ENCODE data around the gene MYO1D.

MYO1D gene

DNA sequence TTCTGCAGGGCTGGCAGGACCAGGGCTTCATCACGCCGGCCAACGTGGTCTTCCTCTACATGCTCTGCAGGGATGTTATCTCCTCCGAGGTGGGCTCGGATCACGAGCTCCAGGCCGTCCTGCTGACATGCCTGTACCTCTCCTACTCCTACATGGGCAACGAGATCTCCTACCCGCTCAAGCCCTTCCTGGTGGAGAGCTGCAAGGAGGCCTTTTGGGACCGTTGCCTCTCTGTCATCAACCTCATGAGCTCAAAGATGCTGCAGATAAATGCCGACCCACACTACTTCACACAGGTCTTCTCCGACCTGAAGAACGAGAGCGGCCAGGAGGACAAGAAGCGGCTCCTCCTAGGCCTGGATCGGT, 388.8 kb downstream of the MYO1D start:
- DNase-seq (ENCODE audit: low read depth) = no peak

DNA sequence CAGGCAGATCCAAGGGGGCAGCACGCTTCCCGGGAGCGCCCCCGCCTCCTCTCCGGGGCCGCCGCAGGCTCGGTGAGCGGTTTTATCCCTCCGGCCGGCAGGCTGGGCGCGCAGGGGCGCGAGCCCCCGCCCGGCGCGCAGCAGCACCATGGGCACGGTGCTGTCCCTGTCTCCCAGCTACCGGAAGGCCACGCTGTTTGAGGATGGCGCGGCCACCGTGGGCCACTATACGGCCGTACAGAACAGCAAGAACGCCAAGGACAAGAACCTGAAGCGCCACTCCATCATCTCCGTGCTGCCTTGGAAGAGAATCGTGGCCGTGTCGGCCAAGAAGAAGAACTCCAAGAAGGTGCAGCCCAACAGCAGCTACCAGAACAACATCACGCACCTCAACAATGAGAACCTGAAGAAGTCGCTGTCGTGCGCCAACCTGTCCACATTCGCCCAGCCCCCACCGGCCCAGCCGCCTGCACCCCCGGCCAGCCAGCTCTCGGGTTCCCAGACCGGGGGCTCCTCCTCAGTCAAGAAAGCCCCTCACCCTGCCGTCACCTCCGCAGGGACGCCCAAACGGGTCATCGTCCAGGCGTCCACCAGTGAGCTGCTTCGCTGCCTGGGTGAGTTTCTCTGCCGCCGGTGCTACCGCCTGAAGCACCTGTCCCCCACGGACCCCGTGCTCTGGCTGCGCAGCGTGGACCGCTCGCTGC, 389.3 kb downstream of the MYO1D start:
- no peak for DNase-seq (ENCODE audit: low read depth)

DNA sequence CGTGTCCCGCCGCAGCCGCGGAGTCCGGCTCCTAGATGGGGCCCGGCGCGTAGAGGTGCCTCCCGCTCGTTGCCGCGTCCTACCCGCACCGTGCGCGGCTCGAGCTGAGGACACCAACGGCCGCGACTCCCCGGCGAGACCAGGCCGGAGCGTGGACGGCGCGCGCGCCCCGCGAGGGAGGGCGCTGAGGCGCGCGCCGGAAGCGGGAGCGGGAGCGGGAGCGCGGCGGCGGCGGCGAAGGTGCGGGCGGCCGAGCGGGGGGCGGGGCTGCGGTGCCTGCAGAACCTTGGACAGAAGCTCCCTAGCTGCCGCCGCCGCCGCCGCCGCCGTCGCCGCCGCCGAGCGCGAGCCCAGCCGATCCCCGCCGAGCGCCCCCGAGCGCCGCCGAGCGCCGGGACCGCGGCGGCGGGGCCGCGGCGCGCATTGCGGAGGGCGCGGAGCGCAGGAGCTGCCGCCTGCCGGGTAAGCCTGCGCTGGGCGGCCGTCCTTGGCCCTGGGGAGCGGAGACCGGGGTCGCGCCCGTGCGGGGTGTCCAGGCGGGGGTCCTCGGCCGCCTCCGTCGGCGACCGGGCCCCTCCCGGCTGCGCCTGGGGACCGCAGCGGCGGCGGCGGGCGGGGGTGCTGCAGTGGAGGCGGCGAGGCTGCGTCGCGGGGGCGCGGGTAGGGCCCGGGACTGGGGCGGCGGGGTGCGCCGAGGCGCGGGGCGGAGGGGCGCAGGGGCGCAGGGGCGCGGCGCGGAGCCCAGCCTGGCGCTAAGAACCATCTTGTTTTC, 390.0 kb downstream of the MYO1D start, which contains the start of gene CDK5R1:
TSS of gene CDK5R1 (plus strand) at position 293 of the 772 bp plus-strand sequence. CDS start 628 bp downstream, outside the sequence.
- DNase-seq (ENCODE audit: low read depth) = no peak

DNA sequence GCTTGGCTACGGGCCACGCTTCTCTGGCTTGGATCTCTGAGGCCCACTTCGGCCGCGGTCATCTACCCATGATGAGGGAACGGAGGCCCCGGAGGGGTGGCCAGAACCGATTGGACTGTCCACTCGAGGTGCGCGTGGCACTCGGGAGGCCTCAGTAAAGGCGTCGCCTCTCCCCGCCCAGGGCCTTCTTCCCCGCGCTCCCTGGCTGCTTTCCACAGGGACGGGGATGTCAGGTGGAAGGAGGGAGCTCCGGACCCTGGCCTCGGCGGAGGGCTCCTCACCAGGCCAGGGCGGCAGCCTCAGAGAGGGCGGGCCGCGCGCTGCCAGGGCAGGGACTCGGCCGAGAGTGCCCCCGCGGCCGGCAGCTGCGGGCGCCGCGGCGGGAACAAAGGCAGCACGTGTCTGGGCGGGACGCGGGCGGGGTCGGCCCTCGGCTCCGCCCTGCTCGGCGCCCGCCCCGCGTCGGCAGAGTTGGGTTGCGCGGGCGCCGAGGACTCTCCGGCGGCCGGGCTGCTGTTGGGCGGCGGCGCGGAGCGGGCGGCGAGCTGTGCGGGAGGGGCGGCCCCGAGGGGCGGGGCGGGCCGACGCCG, 390.7 kb downstream of the MYO1D start:
- no peak for DNase-seq (ENCODE audit: low read depth)

DNA sequence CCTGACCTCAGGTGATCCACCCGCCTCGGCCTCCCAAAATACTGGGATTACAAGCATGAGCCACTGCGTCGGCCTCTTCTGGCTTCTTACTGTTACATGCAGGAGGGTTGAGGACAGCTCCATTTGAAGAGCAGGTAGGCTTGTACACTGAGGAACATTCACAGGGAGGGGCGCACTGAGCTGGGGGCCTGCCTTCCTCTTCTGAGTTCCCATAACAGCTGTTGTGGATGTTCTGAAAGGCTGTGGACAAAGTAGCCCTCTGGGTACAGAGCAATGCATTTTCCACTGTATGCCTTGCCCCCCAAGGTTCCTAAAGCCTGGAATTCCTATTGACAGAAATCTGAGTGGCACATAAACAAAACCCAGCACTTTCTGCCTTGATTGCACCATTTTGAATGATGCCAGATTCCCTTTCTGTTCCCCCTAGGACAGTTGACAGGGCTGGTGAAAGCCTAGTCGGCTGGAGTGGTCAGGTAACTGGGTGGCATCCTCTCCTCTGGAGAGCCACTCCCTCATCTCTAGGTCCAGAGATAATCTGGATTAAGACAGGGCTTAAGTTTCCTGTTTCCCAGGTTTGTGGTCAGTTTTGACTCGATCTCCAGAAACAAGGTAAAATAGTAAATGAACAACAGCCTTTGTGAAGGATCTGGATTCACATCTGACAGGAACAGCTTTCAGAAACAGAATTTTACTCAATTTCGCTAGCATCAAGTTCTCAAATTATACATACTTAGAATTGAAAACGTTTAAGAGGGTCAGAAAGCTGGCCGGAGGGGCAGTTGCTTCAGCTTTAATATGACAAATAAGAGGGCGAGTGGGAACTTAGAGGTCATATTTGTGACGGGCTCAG, 391.4 kb downstream of the MYO1D start:
- no peak for DNase-seq (ENCODE audit: low read depth)

DNA sequence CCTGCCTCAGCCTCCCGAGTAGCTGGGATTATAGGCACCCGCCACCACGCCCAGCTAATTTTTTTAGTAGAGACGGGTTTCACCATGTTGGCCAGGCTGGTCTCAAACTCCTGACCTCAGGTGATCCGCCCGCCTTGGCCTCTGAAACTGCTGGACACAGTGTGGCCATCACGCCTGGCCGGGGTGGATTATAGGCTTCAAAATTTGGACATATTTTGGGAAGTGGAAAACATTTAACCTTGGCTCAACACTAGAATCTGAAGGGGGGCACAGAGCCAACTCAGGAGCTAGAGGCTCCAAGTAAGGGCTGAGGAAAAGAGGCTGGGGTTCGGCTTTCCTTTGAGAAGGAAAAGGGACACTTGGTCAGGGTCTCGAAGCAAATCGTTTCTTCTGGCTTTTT, 392.3 kb downstream of the MYO1D start:
- DNase-seq (ENCODE audit: low read depth) = no peak

DNA sequence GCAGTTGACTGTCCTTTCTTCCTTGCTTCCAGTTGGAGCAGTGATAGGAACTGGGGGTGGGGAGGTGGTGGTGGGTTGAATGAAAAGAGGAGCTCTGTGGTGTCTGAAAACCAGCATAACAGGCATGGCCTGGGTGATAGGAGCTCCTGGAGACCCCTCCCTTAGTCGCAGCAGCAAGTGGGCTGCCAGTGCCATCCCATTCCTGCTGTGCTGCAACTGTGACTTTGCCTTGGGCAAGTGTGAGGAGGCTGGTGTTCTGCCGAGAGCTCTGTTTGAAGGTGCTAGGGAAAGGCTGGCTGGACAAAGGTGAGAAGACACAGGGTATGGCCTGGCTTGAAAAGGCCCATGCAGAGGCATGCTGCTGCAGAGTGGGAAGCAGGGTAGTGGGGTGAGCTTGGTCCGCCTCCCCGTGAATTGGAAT, 392.9 kb downstream of the MYO1D start:
- DNase-seq (ENCODE audit: low read depth) = no peak

DNA sequence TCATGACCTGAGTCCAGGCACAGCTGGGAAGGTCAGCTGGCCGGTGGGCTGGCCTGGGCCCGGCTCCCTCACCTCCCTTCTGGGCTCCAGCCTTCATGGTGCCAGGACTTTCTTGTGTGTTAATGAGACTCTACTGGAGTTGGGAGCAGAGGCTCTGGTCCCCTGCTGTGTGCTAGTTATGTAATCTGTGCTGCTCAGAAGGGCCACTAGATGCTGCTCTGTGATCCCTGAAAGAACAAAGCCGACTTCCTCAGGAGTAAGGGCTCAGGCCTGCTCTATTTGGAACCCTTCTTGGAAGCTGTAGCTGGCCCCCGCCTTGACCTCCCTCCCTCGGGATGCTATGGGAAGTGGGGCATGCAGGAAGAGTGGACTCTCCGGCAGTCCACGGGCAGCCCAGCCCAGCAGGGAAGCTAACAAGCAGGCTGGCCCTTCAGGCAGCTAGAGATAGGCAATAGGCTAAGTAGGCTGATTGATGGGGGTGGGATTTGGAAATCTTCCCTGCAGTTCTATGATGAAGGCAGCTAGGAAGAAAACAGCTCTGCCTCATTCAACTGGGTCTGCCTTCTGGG, 393.4 kb downstream of the MYO1D start:
- no peak for DNase-seq (ENCODE audit: low read depth)

DNA sequence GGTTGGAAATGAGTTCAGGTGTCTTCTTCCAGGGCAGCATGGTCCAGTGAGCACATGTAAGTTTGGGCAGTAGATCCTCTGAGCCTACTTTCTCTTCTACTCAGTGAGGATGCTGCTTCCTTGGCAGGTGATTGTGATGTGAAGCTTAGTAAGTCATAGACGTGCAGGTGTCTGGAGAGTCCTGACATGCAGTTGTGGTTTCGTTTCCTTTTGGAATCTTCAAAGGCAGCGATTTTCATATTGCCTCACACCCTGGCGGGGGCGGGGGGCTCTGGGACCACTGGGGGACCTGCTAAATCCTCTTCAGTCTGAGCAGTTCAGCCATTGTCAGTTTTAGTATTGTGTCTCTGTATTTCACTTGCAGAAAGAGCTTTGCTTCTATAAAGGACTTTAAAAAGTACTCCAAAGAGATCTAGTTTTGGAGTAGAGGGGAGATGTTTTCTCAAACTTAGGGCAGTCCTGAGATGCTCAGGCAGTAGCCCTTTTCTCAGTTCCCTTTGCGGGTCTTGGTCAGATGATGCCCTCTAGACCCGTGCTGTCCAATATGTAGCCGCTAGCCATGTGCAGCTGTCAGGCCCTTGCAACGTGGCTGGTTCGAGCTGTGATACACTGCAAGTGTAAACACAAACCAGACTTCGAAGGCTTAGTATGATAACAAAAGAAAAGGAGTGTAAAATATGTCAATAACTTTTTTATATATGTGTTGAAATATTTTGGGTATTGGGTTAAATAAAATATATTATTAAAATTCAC, 394.2 kb downstream of the MYO1D start:
- DNase-seq (ENCODE audit: low read depth) = no peak

DNA sequence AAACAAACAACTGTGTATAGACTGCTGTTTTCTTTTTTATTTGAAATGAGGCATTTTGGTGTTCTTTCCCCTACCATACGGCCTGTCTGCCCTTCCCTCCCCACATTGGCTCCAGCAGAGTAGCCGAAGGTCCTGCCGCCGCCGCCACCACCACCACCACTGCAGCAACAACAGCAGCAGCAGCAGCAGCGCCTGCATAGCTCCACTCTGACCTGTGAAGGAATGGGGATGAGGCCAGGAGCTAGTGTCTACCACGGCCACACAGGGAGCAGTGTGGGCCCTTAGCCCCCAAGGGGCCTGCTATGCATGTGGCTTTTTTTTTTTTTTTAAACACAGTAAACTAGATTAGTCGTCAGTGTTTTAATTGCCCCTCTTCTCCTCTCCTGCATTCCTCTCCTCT, 395.7 kb downstream of the MYO1D start:
- no peak for DNase-seq (ENCODE audit: low read depth)

DNA sequence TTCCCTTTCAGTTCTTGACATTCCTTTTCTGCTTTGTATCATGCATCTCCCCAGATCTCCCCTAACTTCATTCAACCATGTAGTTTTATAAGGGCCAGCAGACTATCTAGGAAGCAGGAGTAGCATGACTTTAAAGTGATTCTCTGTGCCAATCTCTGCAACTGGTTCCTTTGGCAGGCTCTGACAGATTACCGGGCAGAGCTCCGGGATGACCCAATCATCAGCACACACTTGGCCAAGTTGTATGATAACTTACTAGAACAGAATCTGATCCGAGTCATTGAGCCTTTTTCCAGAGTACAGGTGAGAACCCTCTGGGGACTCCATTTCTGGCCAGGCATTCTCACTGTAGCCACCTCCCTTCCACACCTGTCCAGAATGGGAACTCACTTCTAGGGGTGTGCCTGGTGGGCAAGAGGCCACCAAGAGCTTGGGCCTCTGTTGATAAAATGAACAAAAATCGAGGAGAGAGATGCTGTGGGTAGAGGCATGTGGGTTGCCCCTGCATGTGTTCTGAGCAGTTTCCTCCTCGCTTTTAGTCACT, 397.8 kb downstream of the MYO1D start:
- no peak for DNase-seq (ENCODE audit: low read depth)

DNA sequence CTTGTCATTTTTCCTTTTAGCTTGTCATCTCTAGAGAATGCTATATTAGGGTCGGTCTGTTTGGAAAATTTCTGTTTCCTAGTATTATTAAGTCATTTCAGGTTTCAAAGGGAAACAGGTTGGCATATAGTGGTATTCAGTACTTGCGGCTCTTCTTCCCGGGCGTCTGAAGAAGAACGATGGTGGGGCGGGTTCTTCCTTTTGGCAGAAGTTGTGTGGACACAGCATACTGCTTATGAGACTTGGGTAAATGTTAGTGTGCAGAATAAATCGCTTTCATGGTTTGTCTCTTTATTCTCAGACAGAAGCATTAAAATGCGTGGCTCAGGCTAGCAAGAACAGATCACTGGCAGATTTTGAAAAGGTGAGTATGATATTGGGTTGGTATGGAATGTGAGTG, 399.7 kb downstream of the MYO1D start:
- DNase-seq (ENCODE audit: low read depth) = no peak

DNA sequence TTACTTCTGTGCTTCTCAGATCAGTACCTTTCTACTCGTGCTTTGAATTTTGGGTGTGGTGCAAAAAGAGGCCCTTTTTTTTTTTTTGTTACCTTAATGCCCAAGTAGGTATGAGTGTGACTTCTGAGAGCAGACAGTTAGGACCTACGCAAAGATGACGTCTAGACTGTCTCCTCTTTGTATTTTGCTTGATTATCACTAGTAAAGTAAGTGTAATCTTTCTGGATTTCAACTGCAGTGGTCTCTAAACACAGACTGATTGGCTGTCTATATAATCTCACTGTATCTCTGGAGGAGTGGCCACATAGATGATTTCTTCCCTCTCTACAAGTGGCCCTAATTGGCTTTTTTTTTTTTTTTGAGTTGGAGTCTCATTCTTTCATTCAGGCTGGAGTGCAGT, 401.7 kb downstream of the MYO1D start:
- DNase-seq (ENCODE audit: low read depth) = no peak

DNA sequence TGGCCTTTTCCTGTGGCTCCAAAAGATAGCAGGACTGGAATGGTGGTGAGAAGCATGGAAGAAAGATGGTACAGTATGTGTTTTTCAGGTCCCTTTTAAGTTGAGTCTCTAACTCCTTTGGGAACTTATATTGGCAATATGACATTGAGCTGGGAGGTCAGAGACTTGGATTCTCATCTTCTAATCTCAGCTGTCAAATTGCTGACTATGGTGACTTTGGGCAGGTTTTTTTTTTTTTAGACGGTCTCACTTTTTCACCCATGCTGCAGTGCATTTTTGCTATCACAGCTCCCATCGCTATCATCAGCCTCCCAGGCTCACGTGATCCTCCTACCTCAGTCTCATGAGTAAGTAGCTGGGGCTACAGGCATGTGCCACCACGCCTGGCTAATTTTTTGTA, 405.3 kb downstream of the MYO1D start:
- DNase-seq (ENCODE audit: low read depth) = no peak

DNA sequence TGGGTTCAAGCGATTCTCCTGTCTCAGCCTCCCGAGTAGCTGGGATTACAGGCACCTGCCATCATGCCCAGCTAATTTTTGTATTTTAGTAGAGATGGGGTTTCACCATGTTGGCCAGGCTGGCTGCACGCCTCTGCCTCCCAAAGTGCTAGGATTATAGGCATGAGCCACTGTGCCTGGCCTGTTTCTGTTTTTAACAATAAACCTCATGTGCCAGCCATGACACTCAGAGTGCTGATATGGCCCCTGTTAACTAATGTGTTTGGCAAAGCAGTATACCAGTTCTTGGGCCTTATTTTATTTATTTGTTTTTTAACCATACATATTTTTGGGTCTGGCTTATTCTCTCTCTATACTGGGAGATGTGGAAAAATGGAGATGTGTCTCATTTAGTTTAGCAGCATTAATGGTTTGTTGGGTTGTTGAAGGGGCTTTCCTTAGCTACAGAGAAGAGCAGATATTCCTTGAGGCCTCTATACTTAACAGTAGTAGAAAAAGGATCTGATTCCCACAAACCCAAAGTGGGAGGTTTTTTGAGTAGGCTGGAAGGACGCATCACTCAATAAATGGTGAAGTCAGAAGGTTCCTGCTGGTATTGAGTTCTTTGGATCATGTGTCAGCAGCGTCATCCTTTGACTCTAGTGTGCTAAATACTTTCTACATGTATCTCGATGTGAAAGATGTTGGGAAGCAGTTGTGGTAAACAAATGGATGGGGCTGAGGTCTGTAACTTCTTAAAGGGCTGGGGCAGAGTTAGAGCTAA, 406.3 kb downstream of the MYO1D start:
- no peak for DNase-seq (ENCODE audit: low read depth)

DNA sequence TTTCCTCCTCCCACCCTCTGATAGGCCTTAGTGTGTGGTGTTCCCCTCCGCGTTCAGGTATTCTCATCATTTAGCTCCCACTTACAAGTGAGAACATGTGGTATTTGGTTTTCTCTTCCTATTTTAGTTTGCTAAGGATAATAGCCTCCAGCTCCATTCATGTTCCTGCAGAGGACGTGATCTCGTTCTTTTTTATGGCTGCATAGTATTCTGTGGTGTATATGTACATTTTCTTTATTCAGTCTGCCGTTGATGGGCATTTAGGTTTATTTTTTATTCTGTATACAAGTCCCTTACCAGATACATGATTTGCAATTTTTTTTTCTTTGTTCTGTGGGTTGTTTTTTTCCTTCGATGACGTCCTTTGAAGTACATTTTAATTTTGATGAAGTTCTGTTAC, 409.0 kb downstream of the MYO1D start:
- DNase-seq (ENCODE audit: low read depth) = no peak

DNA sequence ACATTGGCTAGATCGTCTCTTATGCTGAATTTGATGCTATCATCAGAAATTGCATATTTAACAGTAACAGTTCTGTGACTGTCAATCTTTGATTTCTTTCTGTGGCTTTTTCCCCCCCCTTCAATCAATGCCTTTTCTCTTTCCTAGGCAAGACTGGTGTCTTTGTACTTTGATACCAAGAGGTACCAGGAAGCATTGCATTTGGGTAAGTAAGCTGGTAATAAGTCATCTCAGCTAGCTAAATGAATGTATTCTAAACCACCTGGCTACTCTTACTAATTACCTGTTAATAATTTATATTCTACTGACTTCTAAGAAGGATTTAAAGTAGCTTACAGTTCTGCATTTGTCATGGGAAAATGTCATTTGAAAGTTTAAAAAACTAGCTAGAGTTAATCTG, 412.6 kb downstream of the MYO1D start:
- no peak for DNase-seq (ENCODE audit: low read depth)

DNA sequence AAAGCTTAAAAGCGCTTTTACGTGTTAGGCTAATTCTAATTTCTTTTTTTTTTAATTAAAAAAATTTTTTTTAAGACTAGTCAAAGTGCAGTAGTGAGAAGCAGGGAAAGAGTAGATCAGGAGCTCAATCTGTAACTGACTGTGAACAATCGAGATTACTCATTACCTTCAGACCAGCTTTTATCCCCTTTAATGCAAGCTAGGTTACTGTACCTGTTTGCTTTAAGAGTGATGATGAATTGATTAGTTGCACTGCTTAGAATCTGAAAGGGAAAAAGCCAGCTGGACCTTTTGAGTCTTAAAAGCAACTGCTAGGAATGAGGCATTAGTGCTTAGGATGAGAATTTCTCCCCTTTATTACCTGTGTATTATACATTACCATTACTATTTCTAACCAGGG, 413.6 kb downstream of the MYO1D start:
- DNase-seq (ENCODE audit: low read depth) = no peak

DNA sequence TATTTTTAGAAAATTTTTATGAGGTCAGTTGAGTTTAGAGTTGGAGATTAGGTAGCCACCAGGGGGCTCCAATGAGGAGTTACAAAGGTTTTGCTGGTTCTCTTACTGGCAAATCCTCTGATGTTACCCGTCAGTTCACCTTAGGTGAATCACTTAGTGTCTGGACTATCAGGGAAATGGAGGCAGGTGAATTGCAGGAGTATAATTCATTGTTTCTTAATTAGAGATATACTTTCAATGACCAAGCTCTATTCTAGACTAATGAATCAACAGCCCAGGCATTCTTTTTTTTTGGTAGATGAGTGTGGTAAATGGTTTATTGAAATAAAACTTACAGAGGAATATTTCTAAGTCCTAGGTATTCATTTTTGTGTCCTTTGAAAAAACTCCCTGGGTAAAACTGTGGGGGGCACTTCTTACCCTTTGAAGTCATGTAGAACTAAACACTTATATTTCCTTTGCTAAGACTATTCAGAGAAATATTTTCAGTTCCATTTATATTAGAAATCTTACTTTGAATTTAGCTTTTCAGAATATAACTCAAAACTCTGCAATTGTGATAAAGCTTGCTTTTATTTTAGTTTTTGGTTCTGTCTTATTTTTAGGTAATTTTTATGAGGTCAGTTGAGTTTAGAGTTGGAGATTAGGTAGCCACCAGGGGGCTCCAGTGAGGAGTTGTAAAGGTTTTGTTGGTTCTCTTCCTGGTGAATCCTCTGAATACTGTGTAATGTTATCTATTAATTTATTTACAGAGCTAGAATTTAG, 414.9 kb downstream of the MYO1D start:
- no peak for DNase-seq (ENCODE audit: low read depth)

DNA sequence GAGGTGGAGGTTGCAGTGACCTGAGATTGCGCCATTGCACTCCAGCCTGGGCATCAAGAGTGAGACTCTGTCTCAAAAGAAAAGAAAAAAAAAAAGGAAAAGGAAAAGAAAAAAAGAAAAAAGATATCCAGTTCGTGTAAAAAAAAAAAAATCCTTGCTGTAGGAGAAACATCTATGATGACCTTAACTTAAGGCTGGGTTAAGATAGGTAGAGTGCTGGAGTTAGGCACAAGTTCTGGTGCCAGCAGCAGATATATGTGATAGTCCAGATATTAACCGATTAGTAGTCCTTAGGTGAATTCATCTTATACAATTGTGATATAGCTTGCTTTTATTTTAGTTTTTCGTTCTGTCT, 415.4 kb downstream of the MYO1D start:
- DNase-seq (ENCODE audit: low read depth) = no peak

Data from HS-27A (cell line).